Peyer's patch (tissue), 4 donors: ENCODE measurements around the gene EPS8L2.

Experiments used
- CTCF ChIP-seq, 6 experiments: fragments of 450-650 bp in 4 of 6; fragments of 200-600 bp in 2 of 6; sonication (generic) in 1 of 6; IDR thresholded peaks; one replicate each; pipeline ENCODE4 v1.5.1; 2017 to 2019; ENCODE audit warnings: antibody characterized with exemption in 6 of 6, mild to moderate bottlenecking in 3 of 6, moderate library complexity in 1 of 6
- POLR2A ChIP-seq, 2 donors: fragments of 450-650 bp; IDR thresholded peaks; one replicate each; pipeline ENCODE4 v1.5.1; 2017; ENCODE audit warnings: antibody characterized with exemption in 2 of 2, mild to moderate bottlenecking in 2 of 2, moderate library complexity in 2 of 2

GRCh38 chr11:720017-720641 is 14.1 kb downstream of the EPS8L2 start:
- TF ChIP-seq CTCF (IDR thresholded peaks at IDR 0.05): no peak
- TF ChIP-seq POLR2A (IDR thresholded peaks at IDR 0.05): no peak
